Measurements from ENCODE around the gene MT1H. TPM values are rescaled to one million over a fixed set of nuclear protein-coding genes. Genes with fewer than 3 reads are reported as not detected.

Gene MT1H
- total RNA-seq, 1 experiment from 2014 or later: not detected

GRCh38 chr16:56652600-56652999, 17.0 kb upstream of the MT1H start:
- H3K4me1 Mint-ChIP-seq (ENCODE audit: low read depth, unreplicated experiment): no peaks in the 10 kb centered on the region
- no peak for TF ChIP-seq CTCF (IDR thresholded peaks at IDR 0.05; ENCODE audit: insufficient read depth in 1 of 2, low read depth in 1 of 2, low read length in 1 of 2, severe bottlenecking in 1 of 2, unreplicated experiment in 1 of 2)
- H3K36me3 Mint-ChIP-seq (ENCODE audit: insufficient read depth, unreplicated experiment): peaks cover 5% of the 10 kb centered on the region
- Histone ChIP-seq H3K36me3 (ENCODE audit: control insufficient read depth, insufficient read depth, low read length) (no peaks in the 10 kb centered on the region), H3K9me3 (no peaks in the 10 kb centered on the region), H3K27me3 (replicated peaks; ENCODE audit: control insufficient read depth, insufficient read depth, low read length) (no peaks in the 10 kb centered on the region), H3K4me3 (ENCODE audit: low read depth, low read length) (no peak overlapping the region), H3K4me1 (peaks cover 18% of the 10 kb centered on the region)
- BruUV-seq (replicated peaks): no TSS peak
- POLR2A ChIA-PET: no interaction called here
- no peaks in the 10 kb centered on the region for H3K9me3 Mint-ChIP-seq (ENCODE audit: unreplicated experiment)
- CTCF ChIA-PET: interaction anchor here (0.7 kb wide), 1 partner anchor 9 kb away, joined by 5 read pairs; no protein-coding TSS in a partner anchor
- no peak for DNase-seq
- no peak overlapping the region for H3K27ac Mint-ChIP-seq (ENCODE audit: unreplicated experiment)
- intact Hi-C loops (cut with micrococcal nuclease; ENCODE audit: unreplicated experiment): no loop called here
- peaks cover 3% of the 10 kb centered on the region for H3K27me3 Mint-ChIP-seq (ENCODE audit: insufficient read depth, unreplicated experiment)
- no peak overlapping the region for H3K4me3 Mint-ChIP-seq (ENCODE audit: unreplicated experiment)

GRCh38 chr16:56653218-56653617, 16.4 kb upstream of the MT1H start:
- POLR2A ChIA-PET: no interaction called here
- H3K4me1 Mint-ChIP-seq (ENCODE audit: low read depth, unreplicated experiment): no peaks in the 10 kb centered on the region

More at GRCh38 chr16:56653218-56653617, 16.4 kb upstream of the MT1H start:
- BruUV-seq (replicated peaks): no TSS peak
- intact Hi-C loops (cut with micrococcal nuclease; ENCODE audit: unreplicated experiment): no loop called here
- Mint-ChIP-seq H3K27me3 (ENCODE audit: insufficient read depth, unreplicated experiment) (peaks cover 3% of the 10 kb centered on the region), H3K9me3 (ENCODE audit: unreplicated experiment) (no peaks in the 10 kb centered on the region), H3K27ac (ENCODE audit: unreplicated experiment) (no peak overlapping the region), H3K4me3 (ENCODE audit: unreplicated experiment) (no peak overlapping the region), H3K36me3 (ENCODE audit: insufficient read depth, unreplicated experiment) (peaks cover 5% of the 10 kb centered on the region)
- no peaks in the 10 kb centered on the region for H3K9me3 ChIP-seq
- CTCF ChIA-PET: interaction anchor here (0.7 kb wide), 2 partner anchors 10 to 45 kb away, joined by 3 to 5 read pairs; partner anchors contain the start of gene MT2A
- no peaks in the 10 kb centered on the region for H3K36me3 ChIP-seq (ENCODE audit: control insufficient read depth, insufficient read depth, low read length)
- no peak for TF ChIP-seq CTCF (IDR thresholded peaks at IDR 0.05; ENCODE audit: insufficient read depth in 1 of 2, low read depth in 1 of 2, low read length in 1 of 2, severe bottlenecking in 1 of 2, unreplicated experiment in 1 of 2)
- H3K4me1 ChIP-seq: peaks cover 16% of the 10 kb centered on the region
- no peak for DNase-seq
- no peak overlapping the region for H3K4me3 ChIP-seq (ENCODE audit: low read depth, low read length)
- H3K27me3 ChIP-seq (replicated peaks; ENCODE audit: control insufficient read depth, insufficient read depth, low read length): no peaks in the 10 kb centered on the region
